ENCODE data around the gene SUSD4. TPM values are rescaled to one million over a fixed set of nuclear protein-coding genes. Genes with fewer than 3 reads are reported as not detected.

The SUSD4 gene
- total RNA-seq, 3 donors from 2014 or later (not counting 1 experiment from before 2014, with no cell fraction given): 0.60 to 1.1 TPM; not detected in 1

GRCh38 chr1:223199094-223199647 lies 164.8 kb downstream of the SUSD4 start:
- TF ChIP-seq, protein P1, sequence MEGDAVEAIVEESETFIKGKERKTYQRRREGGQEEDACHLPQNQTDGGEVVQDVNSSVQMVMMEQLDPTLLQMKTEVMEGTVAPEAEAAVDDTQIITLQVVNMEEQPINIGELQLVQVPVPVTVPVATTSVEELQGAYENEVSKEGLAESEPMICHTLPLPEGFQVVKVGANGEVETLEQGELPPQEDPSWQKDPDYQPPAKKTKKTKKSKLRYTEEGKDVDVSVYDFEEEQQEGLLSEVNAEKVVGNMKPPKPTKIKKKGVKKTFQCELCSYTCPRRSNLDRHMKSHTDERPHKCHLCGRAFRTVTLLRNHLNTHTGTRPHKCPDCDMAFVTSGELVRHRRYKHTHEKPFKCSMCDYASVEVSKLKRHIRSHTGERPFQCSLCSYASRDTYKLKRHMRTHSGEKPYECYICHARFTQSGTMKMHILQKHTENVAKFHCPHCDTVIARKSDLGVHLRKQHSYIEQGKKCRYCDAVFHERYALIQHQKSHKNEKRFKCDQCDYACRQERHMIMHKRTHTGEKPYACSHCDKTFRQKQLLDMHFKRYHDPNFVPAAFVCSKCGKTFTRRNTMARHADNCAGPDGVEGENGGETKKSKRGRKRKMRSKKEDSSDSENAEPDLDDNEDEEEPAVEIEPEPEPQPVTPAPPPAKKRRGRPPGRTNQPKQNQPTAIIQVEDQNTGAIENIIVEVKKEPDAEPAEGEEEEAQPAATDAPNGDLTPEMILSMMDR (IDR thresholded peaks at IDR 0.05): no peak
- no peaks in the 10 kb centered on the region for H3K36me3 ChIP-seq (ENCODE audit: control insufficient read depth, insufficient read depth, low read length)
- intact Hi-C loops (cut with micrococcal nuclease): no loop called here
- no peak overlapping the region for H3K27ac Mint-ChIP-seq
- H3K4me3 Mint-ChIP-seq: no peak overlapping the region
- H3K27me3 Mint-ChIP-seq (ENCODE audit: low read depth in 2 of 2): peaks cover 21% of the 10 kb centered on the region in 2 donors
- H3K4me1 ChIP-seq (ENCODE audit: control insufficient read depth, insufficient read depth, low read length): no peaks in the 10 kb centered on the region
- no peak for DNase-seq
- H3K4me1 Mint-ChIP-seq: peaks cover 10 to 13% of the 10 kb centered on the region in 2 donors
- H3K4me3 ChIP-seq (ENCODE audit: low read length): no peak overlapping the region
- H3K36me3 Mint-ChIP-seq: no peaks in the 10 kb centered on the region
- H3K9me3 Mint-ChIP-seq: no peaks in the 10 kb centered on the region
- no peaks in the 10 kb centered on the region for H3K27me3 ChIP-seq (ENCODE audit: control insufficient read depth, insufficient read depth, low read length)
- no peak overlapping the region for H3K27ac ChIP-seq (ENCODE audit: low read length)
- H3K9me3 ChIP-seq (ENCODE audit: control insufficient read depth, insufficient read depth, low read length): no peaks in the 10 kb centered on the region
- 75% methylated on average over 1 of the region's 2 CpGs for WGBS (ENCODE audit: insufficient coverage)
- ATAC-seq: no peak

GRCh38 chr1:223198628-223198965 lies 165.4 kb downstream of the SUSD4 start:
- intact Hi-C loops (cut with micrococcal nuclease): no loop called here
- no peak overlapping the region for H3K27ac Mint-ChIP-seq
- H3K9me3 ChIP-seq (ENCODE audit: control insufficient read depth, insufficient read depth, low read length): no peaks in the 10 kb centered on the region
- peaks cover 21% of the 10 kb centered on the region in 2 donors for H3K27me3 Mint-ChIP-seq (ENCODE audit: low read depth in 2 of 2)
- WGBS (ENCODE audit: insufficient coverage): 73% methylated on average over 3 of the region's 3 CpGs
- no peaks in the 10 kb centered on the region for H3K36me3 Mint-ChIP-seq
- DNase-seq: no peak
- no peak overlapping the region for H3K4me3 ChIP-seq (ENCODE audit: low read length)
- no peaks in the 10 kb centered on the region for H3K4me1 ChIP-seq (ENCODE audit: control insufficient read depth, insufficient read depth, low read length)
- no peak for ATAC-seq
- no peaks in the 10 kb centered on the region for H3K36me3 ChIP-seq (ENCODE audit: control insufficient read depth, insufficient read depth, low read length)
- H3K27me3 ChIP-seq (ENCODE audit: control insufficient read depth, insufficient read depth, low read length): no peaks in the 10 kb centered on the region
- no peak overlapping the region for H3K27ac ChIP-seq (ENCODE audit: low read length)
- TF ChIP-seq, protein P1 (IDR thresholded peaks at IDR 0.05): no peak
- H3K4me1 Mint-ChIP-seq: peaks cover 10 to 13% of the 10 kb centered on the region in 2 donors
- H3K9me3 Mint-ChIP-seq: no peaks in the 10 kb centered on the region
- no peak overlapping the region for H3K4me3 Mint-ChIP-seq

GRCh38 chr1:223197923-223198627 lies 165.9 kb downstream of the SUSD4 start:
- no peak overlapping the region for H3K4me3 ChIP-seq (ENCODE audit: low read length)
- DNase-seq (no peak), ATAC-seq (no peak)
- Mint-ChIP-seq H3K36me3 (no peaks in the 10 kb centered on the region), H3K4me3 (no peak overlapping the region), H3K27ac (no peak overlapping the region), H3K27me3 (ENCODE audit: low read depth in 2 of 2) (peaks cover 19 to 21% of the 10 kb centered on the region in 2 donors), H3K9me3 (no peaks in the 10 kb centered on the region), H3K4me1 (peaks cover 10 to 13% of the 10 kb centered on the region in 2 donors)
- H3K4me1 ChIP-seq (ENCODE audit: control insufficient read depth, insufficient read depth, low read length): no peaks in the 10 kb centered on the region
- intact Hi-C loops (cut with micrococcal nuclease): no loop called here
- H3K27ac ChIP-seq (ENCODE audit: low read length): no peak overlapping the region
- H3K9me3 ChIP-seq (ENCODE audit: control insufficient read depth, insufficient read depth, low read length): no peaks in the 10 kb centered on the region
- no peaks in the 10 kb centered on the region for H3K27me3 ChIP-seq (ENCODE audit: control insufficient read depth, insufficient read depth, low read length)
- no peaks in the 10 kb centered on the region for H3K36me3 ChIP-seq (ENCODE audit: control insufficient read depth, insufficient read depth, low read length)
- TF ChIP-seq, protein P1 (IDR thresholded peaks at IDR 0.05): no peak
- 74% methylated on average over 4 of the region's 4 CpGs for WGBS (ENCODE audit: insufficient coverage)

Measured in natural killer cell (primary cell).